UCSD-AML1 (cell line): ENCODE measurements around the gene SLC36A4.
"Not testable (repeated sequence)": the region's sequence is repeated elsewhere in the genome, so short reads cannot be mapped to it uniquely, and the experiment has no call there.

Experiments used
- DNase-seq: peaks from one replicate; lab custom pipeline; 2025; ENCODE audit not compliant: unreplicated experiment; lab: John Stamatoyannopoulos, UW

The SLC36A4 gene

DNA sequence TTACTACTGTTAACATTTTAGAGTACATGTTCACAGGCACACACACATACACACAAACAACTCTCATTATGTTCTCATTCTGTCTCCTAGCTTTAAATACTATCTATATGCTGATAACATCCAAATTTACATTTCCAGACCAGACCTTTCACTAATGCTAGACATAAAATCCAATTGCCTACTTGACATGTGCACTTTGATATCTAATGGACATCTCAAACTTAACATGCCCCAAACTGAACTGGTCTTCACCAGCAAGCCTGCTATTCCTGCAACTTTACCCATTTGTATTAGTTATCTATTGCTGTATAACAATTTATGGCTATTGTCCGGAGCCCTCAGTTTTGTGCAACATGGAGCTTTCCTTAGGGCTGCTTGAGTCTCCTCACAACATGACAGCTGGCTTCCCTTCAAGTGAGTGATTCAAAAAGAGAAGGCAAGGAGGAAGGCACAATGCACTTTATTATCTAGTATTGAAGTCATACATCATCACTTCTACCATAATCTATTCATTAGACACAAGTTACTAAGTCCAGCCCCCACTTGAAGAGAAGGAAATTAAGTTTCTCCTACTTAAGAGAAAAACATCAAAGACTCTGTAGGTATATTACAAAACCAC is 3.0 kb downstream of the SLC36A4 start:
- no peak for DNase-seq

DNA sequence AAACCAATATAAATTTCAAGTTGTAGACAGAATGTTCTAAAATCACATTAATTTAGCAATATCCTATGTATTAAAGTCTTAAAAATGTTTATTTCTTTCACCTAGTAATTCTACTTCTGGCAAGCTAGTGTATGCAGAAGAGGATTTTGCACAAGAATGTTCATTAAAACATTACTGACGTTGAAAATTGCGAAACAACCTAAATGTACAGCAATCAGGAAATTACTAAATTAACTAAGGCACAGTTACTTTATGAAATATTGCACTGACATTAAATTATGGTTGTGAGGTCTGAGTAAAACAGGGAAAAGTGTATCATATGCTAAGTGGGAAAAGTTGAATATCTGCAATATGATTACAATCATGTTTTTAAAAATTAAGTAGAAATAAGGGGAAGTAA is 4.1 kb downstream of the SLC36A4 start:
- DNase-seq: no peak

DNA sequence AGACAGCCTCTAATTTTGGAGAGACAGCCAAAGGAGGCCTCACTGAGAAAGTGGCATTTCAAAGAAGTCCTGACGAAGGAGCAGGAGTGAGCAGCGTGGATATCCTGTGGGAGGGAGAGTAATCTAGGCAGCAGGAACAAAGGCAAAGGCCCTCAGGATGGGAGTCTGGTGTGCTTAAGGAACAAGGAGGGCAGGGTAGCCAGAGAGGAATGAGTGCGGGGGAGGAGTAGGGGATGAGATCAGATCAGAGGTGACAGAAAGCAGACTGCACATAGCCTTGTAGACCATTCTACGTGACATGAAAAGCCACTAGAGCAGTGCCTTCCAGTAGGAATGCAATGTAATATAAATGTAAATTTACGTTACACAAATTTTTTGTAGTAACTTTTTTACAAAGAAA is 5.6 kb downstream of the SLC36A4 start:
- no peak for DNase-seq

DNA sequence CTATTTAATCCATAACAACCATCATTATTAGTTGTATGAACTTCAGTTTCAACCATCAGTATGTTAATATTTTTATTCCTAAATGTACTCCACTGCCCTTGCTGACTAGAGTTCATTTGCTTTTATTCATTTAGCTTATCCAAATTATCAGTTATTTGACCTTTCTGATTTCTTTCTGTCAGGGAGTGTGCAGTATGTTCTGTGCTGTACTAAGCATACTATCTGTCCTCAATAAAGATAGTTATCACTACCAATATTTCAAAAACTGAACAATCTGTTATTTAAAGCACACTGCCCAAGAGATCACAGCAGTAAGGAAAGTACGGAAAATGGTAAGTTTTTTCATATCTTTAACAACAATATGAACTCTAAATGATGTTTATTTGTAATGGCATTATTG is 8.3 kb downstream of the SLC36A4 start:
- no peak for DNase-seq

DNA sequence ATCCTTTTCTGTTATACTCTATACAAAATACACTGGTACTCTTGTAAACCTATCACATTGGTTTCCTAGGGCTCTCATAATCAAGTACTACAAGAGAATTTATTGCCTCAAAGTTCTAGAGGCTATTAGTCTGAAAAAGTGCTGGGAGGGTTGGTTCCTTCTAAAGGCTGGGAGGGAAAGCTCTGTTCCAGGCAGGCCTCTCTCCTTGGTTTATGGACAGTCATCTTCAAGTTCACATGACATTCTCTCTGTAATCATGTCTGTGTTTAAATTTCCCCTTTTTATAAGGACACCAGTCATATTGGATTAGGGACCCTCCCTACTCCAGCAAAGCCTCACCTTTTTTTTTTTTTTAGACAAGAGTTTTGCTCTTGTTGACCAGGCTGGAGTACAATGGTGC is 9.1 kb downstream of the SLC36A4 start:
- no peak for DNase-seq

DNA sequence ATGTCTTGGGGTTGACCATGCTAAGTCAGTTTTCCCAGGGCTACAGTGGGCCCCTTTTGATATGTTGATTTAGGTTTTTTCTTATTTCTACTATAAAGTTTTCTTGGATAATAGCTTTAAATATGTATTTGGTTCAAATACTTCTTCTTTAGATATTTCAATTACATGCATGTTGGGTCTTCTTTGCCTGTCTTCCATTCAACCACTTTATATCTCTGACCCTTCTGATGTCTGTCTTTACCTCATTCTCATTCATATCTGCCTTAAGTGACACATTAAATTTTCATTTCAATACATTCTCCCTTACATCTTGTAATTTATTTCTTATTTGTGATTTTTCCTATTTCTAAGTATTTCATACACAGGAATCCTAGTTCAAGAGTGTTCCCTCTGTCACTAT is 10.5 kb downstream of the SLC36A4 start:
- DNase-seq: no peak

DNA sequence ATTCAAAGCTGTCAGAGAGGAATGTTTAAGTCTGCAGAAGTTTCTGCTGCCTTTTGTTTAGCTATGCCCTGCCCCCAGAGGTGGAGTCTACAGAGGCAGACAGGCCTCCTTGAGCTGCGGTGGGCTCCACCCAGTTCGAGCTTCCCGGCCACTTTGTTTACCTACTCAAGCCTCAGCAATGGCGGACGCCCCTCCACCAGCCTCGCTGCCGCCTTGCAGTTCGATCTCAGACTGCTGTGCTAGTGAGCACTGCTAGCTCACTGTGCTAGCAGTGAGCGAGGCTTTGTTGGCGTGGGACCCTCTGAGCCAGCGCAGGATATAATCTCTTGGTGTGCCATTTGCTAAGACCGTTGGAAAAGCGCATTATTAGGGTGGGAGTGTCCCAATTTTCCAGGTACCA is 19.9 kb downstream of the SLC36A4 start:
- not testable (repeated sequence) for DNase-seq

DNA sequence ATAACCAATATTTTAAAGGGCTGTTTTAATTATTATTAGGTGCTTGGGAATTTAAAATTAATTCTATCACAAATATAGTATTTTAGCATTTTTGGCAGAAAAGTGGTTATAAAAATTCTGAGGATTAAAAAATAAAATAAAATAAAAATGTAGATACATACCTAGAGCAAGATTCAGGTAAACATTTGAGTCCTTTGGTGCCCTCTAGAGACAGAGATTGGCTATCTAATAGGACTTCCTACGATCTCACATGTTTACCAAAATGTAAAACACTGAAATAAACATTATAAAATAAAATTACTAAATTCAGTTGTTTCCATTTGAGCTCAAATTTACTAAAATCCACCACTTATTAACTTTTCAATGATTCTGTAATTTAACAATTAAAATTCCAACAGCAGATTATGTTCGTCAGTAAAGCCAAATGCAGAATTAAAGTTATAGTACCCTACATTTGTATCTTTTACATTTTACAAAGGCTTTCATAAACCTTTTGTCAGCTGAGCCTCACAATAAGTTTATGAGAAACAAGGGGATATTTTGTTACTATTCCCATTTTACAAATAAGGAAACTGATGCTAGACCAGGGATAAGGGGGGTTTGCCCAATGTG is 27.7 kb downstream of the SLC36A4 start:
- no peak for DNase-seq

DNA sequence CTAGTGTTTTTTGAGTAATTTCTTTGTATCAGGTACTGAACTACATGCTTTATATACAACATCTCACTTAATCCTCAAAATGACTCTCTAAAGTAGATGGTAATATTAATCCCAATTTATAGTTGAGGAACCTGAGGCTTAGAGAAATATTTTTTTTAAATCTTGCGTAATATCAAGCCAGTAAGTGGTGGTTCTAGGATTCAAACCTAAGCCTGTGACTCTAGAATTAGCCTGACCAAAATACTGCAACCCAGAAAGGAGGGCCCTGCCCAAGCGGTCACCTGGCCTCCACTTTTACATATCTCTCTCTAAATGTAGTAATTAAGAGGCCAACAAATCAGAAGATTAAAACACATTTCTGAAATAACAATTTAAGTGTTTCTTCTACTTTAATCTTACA is 28.6 kb downstream of the SLC36A4 start:
- DNase-seq: no peak

DNA sequence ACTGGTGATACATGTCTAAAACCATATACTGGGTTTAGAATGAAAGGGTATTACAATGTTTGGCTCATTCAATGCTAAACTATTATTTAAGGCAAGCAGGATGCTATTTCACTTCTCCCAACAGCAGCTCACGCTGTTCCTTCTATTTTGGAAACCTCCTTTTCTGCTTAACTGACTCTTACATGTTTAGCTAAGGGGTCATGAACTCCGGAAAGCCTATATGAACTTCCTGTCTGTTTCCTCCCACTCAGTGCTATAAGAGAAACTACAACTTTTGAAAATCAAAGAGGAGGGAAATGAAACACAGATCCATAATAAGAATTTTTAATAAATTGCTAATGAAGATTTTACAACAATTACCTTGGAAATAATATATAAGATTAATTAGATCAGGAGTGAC is 30.9 kb downstream of the SLC36A4 start:
- no peak for DNase-seq

DNA sequence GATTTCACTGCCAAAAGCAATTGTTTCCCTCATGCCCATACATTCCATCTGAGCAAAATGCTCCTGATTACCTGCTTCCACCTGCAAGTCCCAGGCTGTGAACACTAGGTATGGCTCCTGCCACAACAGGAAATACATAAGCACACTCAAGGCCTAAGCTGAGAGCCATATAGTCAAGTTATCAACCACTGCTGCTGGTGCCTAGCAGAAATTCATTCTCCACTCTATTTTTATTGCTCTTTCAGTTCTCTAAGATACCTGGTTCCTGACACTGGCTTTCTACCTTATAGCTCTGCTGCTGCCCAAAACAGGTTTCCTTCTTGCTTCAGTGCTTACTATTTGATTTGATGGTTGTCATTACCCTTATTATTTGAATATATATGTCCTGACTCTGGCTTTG is 31.6 kb downstream of the SLC36A4 start:
- DNase-seq: no peak

DNA sequence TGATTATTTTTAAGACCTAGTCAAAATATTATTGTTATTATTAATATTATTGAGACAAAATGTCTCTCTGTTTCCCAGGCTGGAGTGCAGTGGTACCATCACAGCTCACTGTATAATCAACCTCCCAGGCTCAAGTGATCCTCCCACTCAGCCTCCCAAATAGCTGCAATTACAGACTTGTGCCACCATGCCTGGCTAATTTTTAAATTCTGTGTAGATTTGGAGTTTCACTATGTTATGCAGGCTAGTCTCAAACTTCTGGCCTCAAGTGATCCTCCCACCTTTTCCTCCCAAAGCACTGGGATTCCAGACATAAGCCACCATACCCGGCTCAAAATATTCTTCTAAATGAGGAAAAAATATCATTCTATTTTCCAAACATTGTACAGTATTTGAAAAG is 37.0 kb downstream of the SLC36A4 start:
- no peak for DNase-seq

DNA sequence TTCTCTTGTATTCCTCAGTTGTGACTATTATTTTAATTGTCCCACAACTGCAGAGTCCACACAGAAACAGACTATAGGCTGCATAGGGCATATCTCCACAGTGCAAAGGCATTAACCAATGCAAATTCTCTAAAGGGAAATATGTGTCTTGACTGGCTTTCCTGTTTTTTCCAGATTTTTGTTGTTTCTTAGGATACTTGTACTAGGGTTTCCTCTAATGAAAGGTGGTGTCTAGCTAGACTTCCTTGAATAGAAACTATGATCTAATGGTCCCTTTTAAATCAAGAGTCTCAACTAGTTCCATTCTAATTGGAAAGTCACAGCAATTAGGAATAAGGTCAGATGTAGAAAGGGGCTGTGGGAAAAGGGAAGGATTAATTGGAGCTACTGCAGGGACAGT is 37.6 kb downstream of the SLC36A4 start:
- DNase-seq: no peak

DNA sequence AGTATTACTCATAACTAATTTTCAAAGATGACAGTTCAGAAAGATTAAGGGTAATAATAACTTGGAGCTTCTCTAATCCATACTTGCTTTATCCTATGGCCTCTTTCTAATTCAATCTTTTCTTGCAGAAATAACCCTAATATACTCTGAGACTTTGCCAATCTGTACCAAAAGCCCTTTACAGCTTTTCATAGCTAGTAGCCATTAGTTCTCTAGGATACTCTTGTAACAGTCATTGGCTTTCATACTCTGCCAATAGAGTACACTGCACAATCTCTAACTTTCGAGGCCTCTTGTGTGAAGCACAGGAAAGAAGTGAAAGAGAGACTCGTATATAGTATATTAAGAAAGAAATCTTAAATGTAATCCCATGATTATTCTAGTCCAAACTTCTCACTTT is 38.1 kb downstream of the SLC36A4 start:
- no peak for DNase-seq

DNA sequence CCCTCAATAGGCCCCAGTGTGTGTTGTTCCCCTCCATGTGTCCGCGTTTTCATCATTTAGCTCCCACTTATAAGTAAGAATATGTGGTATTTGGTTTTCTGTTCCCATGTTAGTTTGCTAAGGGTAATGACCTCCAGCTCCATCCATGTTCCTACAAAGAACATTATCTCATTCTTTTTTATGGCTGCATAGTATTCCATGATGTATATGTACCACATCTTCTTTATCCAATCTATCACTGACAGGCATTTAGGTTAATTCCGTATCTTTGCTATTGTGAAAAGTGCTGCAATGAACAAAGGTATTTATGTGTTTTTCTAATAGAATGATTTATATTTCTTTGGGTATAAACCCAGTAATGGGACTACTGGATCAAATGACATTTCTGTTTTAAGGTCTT is 42.1 kb downstream of the SLC36A4 start:
- DNase-seq: no peak

DNA sequence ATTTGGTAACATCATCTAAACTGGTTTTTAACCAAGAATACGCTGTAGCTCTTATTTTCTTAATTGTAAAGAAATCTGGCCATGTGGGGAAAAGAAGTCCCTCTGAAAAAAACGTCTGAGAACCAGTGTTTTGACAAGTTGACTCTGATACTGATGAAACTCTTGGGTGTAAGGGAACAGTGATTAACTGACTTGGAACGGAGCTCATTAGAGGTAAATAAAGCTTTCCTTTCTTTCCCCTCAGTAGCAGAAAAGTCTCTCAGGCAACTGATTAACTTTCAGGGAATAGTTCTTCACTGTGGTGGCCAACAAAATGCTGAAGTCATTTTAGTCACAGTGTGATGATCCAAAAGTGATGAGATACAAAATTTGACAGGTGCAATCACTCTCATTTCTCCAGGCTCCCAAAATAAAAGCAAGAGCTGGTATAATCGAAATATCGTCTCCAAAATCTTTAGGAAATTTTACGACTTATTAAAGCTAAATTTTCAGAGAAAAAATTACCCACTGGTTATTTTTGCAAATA is 52.3 kb downstream of the SLC36A4 start:
- no peak for DNase-seq

DNA sequence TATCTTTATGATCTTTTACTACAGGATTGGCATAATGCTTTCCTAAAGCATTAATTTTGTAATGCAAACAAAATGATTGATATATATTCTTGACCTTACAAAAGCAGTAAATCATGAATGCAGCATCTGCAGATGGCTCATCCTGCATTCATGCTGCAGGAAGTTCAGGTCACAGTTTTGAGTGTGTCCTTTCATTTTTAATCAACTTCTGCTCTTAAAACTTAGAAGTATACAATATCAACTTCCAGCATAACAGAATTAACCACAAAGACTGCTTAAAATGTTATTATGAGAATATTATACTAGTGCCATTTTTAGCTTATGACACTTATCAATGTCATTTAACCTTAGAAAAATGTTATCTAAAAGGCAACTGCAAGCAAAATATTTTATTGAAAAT is 54.0 kb downstream of the SLC36A4 start:
- no peak for DNase-seq

DNA sequence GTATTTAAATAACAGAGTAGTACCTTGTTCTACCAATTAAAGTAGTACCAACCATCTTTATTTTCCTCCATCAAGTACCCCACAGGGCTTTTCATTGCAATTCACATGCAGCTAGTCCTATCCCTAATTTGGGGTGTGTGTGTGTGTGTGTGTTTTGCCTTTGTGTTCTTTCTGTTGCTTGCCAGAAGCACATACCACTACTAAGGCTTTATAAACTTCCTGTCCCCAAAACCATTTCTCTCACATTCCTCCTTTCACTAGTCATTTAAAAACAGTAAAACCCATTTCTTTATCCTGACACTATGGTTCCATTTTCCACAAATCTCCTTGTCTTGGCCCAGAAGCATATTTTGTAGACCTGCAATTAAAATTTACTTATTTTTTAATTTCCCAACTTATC is 54.6 kb downstream of the SLC36A4 start:
- no peak for DNase-seq

DNA sequence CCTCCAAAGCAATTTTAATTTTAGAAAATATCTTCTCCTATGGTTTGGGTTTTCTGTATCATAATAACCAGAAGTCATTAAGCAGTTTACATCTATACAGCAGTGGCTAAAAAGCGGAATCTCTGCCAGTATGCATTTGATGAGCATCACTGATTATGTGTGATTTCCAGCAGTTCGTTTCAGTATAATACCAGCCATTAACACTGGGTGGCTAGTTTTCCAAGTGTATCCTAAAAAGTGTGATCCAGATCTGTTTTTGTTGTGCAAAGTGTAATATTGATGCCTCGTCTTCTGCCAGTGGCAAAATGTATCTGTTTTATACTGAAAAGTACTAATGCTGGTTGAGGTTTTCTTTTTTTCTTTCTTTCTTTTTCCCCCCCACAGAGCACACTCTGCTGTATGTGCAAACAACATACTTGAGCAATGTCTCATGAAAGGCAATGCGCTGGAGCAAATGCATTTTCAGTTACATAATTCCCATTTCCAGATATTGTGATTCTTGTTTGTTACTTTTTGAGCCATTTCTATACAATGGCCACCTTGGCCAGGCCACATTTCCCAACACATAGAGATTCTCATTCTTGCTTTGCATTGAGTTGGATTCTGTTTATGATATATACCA is 64.2 kb downstream of the SLC36A4 start:
- DNase-seq: no peak

DNA sequence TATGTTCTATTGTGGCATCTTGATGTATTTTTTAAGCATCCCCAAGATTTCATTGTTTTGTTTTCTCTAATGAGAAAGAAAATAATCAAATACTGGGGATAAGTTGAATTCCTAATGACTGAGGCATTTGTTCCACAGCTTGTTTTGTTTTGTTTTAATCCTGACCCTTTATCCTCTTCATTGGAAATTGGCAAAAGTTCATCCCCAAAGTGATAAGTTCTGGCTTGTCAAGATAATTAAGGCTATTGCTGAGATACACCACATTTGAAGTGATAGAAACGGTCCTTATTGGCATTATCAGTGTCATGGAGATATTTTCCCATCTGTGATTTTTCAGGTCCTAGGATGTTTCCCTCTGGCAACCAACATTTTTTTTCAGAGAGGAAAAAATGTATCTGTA is 65.0 kb downstream of the SLC36A4 start:
- no peak for DNase-seq

DNA sequence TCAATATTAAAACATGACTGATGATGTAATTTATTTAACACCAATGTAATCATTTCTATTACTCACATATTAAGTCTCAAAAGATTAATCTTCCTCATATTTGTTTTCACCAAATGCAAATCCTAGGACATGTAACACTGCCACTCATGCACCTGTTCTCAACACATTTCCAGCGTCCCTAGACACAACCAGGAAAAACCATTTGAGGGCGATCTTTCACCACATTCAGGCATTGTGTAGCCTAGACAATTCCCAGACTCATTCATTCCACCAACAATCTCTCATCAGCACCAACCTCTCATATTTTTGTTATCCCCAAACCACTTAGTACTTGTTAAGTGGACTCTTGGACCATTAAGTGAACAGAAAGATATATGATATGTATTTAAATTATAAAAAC is 66.1 kb downstream of the SLC36A4 start:
- no peak for DNase-seq

DNA sequence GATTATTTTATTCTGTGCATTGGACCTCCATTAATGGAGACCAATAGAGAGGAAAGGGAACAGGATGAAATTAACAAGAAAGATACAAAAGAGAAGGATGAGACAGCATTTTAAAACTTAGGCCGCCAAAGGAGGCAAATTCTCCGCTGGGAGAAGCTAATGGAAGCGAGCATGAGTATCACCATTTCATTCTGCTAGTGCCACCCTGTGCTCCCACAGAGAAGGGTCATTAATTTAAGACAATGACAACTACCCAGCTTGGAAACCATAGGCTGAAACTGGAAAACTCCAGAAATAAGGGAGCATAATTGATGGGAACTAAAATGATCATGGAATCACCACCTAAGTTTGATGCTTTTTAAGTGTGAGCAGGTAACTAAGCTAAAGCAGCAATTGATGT is 69.2 kb downstream of the SLC36A4 start:
- DNase-seq: no peak
